Measurements from ENCODE around the gene IGFBPL1. TPM values are rescaled to one million over a fixed set of nuclear protein-coding genes. Genes with fewer than 3 reads are reported as not detected.

IGFBPL1 gene
- total and polyA plus RNA-seq, 2 of the 8 experiments (the other 6 are each of a cell fraction or from before 2014, with no cell fraction given), result 31.3 to 33.8 TPM

DNA sequence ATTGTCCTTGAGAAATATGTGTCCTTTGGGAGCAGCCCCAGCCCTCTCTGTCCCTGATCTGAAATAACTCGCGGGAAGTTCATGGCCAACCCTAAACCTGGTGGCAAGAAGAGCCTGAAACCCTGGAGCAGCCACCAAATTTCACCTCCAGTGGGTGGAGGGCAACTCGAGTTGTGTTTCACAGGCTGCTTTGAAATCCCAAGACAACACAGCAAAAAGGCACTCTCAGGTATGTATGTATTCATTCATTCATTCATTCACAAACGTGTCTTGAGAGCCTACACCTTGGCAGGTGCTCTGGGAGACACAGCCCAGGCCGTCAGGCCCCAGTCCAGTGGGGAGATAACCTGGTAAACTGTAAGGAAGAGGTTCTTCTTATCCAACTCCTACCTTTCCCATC lies 67.4 kb downstream of the IGFBPL1 start:
- Histone ChIP-seq H3K9me3 (ENCODE audit: insufficient read depth in 2 of 2, low read depth in 1 of 2, low read length in 1 of 2) (no peaks in the 10 kb centered on the region), H4K20me1 (replicated peaks in 1 of 2; ENCODE audit: control insufficient read depth in 1 of 2, insufficient read depth in 2 of 2, low read length in 2 of 2) (peaks cover 0 to 2% of the 10 kb centered on the region in 2 experiments), H3K36me3 (ENCODE audit: control insufficient read depth in 2 of 4, insufficient read depth in 4 of 4, low read length in 3 of 4) (no peaks in the 10 kb centered on the region), H3K4me3 (ENCODE audit: extremely low read depth in 1 of 4, insufficient read depth in 2 of 4, low read depth in 3 of 4, low read length in 4 of 4) (no peak overlapping the region), H2BK120ac (replicated peaks; ENCODE audit: low read depth, low read length) (no peak overlapping the region), H2AFZ (ENCODE audit: low read length) (no peak overlapping the region), H3K27me3 (replicated peaks in 1 of 4; ENCODE audit: control insufficient read depth in 3 of 4, extremely low read depth in 1 of 4, insufficient read depth in 3 of 4, low read length in 3 of 4) (peaks cover 3 to 30% (median 6%) of the 10 kb centered on the region in 4 experiments; a peak in 5 of 7 replicates), H3K23me2 (ENCODE audit: low read depth, low read length) (no peaks in the 10 kb centered on the region), H2BK15ac (ENCODE audit: low read length) (no peak overlapping the region), H3K18ac (ENCODE audit: extremely low read depth, low read length) (no peak overlapping the region), H3K9ac (replicated peaks in 1 of 4; ENCODE audit: extremely low read depth in 1 of 4, low read depth in 3 of 4, low read length in 3 of 4) (no peak overlapping the region), H2BK12ac (ENCODE audit: low read depth, low read length) (no peak overlapping the region), H2BK5ac (ENCODE audit: low read depth, low read length) (no peak overlapping the region), H3K79me2 (ENCODE audit: control insufficient read depth in 1 of 2, insufficient read depth in 2 of 2, low read length in 2 of 2) (no peaks in the 10 kb centered on the region), H3K56ac (replicated peaks; ENCODE audit: insufficient read length, low read depth, low read length) (no peak overlapping the region), H3K79me1 (ENCODE audit: low read depth, low read length) (no peaks in the 10 kb centered on the region), H3K14ac (ENCODE audit: insufficient read length) (no peak overlapping the region), H3K4me2 (ENCODE audit: insufficient read depth in 1 of 2, low read depth in 2 of 2, low read length in 2 of 2) (no peak overlapping the region), H4K8ac (ENCODE audit: extremely low read depth, insufficient read depth, low read length) (no peak overlapping the region; the same call in 1 of the 2 replicates), H2AK5ac (ENCODE audit: low read depth, low read length) (no peak overlapping the region), H3K23ac (ENCODE audit: insufficient read length) (no peak overlapping the region), H3K27ac (ENCODE audit: low read depth, low read length) (no peak overlapping the region), H4K5ac (ENCODE audit: insufficient read length, low read depth, low read length) (no peak overlapping the region), H3K4me1 (replicated peaks in 1 of 4; ENCODE audit: control insufficient read depth in 3 of 4, insufficient read depth in 4 of 4, low read length in 3 of 4) (peaks cover 0 to 10% (median 4%) of the 10 kb centered on the region in 4 experiments; a peak in 4 of 7 replicates), H4K91ac (replicated peaks; ENCODE audit: insufficient read length, low read length) (no peak overlapping the region), H2BK20ac (ENCODE audit: low read length) (no peak overlapping the region), H3K4ac (replicated peaks; ENCODE audit: insufficient read length, low read depth, low read length) (no peak overlapping the region)
- no peak for DNase-seq (ENCODE audit: low read depth in 1 of 2, low spot score in 2 of 2)
- WGBS, 2 experiments (ENCODE audit: extremely low coverage in 1 of 2, insufficient coverage in 1 of 2, insufficient read length in 1 of 2, insufficient replicate concordance in 2 of 2, low coverage in 1 of 2, low lambda C conversion rate in 2 of 2, missing lambda C conversion rate in 1 of 2), result 76% methylated on average over 5 of the region's 5 CpGs; no CpG with 5 or more reads in 1 of the 2 experiments
- ChIA-PET CTCF (ENCODE audit: partially characterized antibody) (interaction anchor here (1.0 to 3.9 kb wide), 4 partner anchors 23 to 444 kb away, joined by 3 to 24 read pairs (median 4); no protein-coding TSS in a partner anchor), POLR2A (ENCODE audit: partially characterized antibody) (no interaction called here)
- no peak for TF ChIP-seq CHD2 (IDR thresholded peaks at IDR 0.05; ENCODE audit: low read length)
- no peak for TF ChIP-seq JUN (IDR thresholded peaks at IDR 0.05; ENCODE audit: low read depth, low read length)
- TF ChIP-seq YY1 (IDR thresholded peaks at IDR 0.05; ENCODE audit: low read depth, low read length), result no peak
- no peak for TF ChIP-seq BCL11A (IDR thresholded peaks at IDR 0.05; ENCODE audit: low read depth in 2 of 2, low read length in 2 of 2)
- TF ChIP-seq CTBP2 (IDR thresholded peaks at IDR 0.05; ENCODE audit: borderline replicate concordance, insufficient read depth, insufficient read length, low read length), result no peak
- TF ChIP-seq KDM1A (IDR thresholded peaks at IDR 0.05; ENCODE audit: borderline replicate concordance, low read length), result no peak
- TF ChIP-seq POLR2AphosphoS5 (IDR thresholded peaks at IDR 0.05; ENCODE audit: low read depth, low read length), result no peak
- no peak for FAIRE-seq

All from H1 (cell line).